ENCODE measurements around the gene ITGA2B. TPM values are rescaled to one million over a fixed set of nuclear protein-coding genes. Genes with fewer than 3 reads are reported as not detected.

The ITGA2B gene
- total RNA-seq, 1 experiment from 2014 or later = 8.3 TPM

DNA sequence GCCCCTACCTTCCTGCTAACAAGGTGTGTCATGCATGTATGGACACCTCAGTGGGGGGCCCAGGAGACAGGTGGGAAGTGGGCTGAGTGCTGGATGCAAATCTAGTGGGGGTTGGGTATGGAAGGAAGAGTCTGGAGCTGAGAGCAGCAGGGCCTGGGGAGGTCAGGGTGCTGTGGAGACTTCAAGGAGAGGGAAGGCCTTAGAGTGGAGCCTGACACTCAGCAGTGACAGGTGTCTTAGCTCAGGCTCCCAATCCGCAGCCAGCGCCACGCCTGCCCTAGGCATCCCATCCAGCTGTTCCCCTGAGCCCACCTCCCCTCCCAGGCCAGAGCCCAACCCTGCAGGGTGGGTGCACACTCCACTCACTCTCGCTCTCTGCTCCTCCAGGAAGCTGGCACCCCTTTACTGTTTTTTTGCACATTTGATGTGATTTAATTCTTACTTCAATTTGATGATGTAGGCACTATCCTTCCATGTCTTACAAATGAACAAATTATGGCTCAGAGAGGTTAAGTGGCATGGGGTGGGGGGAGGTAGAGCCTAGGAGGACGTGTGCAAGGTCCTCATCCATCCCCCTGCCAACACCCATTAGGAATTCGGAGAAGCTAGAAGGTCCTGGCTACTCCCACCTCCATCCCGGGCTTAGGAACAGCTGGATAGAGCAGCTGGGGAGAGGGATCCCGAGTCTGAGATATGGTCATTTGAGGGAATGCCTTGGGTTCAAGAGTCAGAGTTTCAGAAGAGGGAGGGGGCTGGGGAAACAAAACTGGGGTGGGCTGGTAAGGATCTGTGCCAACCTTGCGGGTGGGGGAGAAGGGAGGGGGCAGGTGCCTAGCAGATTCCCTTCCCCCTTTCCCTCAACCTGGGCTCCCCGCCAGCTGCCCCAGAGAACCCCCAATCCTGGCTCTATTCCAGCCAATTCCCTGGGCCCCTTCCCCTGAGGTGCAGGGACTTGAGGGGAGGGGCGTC, 27.9 kb downstream of the ITGA2B start:
- no peaks in the 10 kb centered on the region for H3K9me3 Mint-ChIP-seq
- H3K36me3 Mint-ChIP-seq (ENCODE audit: insufficient read depth in 1 of 3, low read depth in 3 of 3) = peaks cover 0 to 15% (median 9%) of the 10 kb centered on the region in 3 experiments; a peak in 5 of 7 replicates
- peaks cover 22 to 32% of the 10 kb centered on the region in 2 experiments for H3K4me1 Mint-ChIP-seq

More for the DNA sequence above, 27.9 kb downstream of the ITGA2B start:
- H3K9me3 ChIP-seq (ENCODE audit: control insufficient read depth, low read depth, low read length) = no peaks in the 10 kb centered on the region
- no peak overlapping the region for H4K8ac ChIP-seq (replicated peaks; ENCODE audit: insufficient read length, low read depth, low read length)
- H2BK20ac ChIP-seq (ENCODE audit: low read depth, low read length, poor library complexity, severe bottlenecking) = no peak overlapping the region
- no peak overlapping the region for H3K27ac ChIP-seq (ENCODE audit: insufficient read length, low read depth, low read length)
- Mint-ChIP-seq H3K27me3 (ENCODE audit: low read depth) (peaks cover 27% of the 10 kb centered on the region), H3K4me3 (peak overlapping the region; percentile 75 to 90), H3K27ac (peak overlapping the region in 1 of 3 experiments; percentile 65; a peak in 2 of 7 replicates)
- no peak overlapping the region for H2AK5ac ChIP-seq (ENCODE audit: insufficient read length, low read length)
- no peak overlapping the region for H3T11ph ChIP-seq (ENCODE audit: low read length)
- no peak overlapping the region for H2BK15ac ChIP-seq (ENCODE audit: low read depth, low read length)
- TF ChIP-seq, protein P1, sequence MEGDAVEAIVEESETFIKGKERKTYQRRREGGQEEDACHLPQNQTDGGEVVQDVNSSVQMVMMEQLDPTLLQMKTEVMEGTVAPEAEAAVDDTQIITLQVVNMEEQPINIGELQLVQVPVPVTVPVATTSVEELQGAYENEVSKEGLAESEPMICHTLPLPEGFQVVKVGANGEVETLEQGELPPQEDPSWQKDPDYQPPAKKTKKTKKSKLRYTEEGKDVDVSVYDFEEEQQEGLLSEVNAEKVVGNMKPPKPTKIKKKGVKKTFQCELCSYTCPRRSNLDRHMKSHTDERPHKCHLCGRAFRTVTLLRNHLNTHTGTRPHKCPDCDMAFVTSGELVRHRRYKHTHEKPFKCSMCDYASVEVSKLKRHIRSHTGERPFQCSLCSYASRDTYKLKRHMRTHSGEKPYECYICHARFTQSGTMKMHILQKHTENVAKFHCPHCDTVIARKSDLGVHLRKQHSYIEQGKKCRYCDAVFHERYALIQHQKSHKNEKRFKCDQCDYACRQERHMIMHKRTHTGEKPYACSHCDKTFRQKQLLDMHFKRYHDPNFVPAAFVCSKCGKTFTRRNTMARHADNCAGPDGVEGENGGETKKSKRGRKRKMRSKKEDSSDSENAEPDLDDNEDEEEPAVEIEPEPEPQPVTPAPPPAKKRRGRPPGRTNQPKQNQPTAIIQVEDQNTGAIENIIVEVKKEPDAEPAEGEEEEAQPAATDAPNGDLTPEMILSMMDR (conservative IDR thresholded peaks at IDR 0.05) = no peak
- WGBS (ENCODE audit: extremely low coverage, insufficient read length, low lambda C conversion rate) = no CpG with 5 or more reads among the region's 11 CpGs
- no peaks in the 10 kb centered on the region for H3K27me3 ChIP-seq (ENCODE audit: insufficient read depth, low read length)
- no peak overlapping the region for H2BK120ac ChIP-seq (ENCODE audit: low read depth, low read length, poor library complexity, severe bottlenecking)
- no peak overlapping the region for H3K23ac ChIP-seq (ENCODE audit: insufficient read length, low read depth, low read length)
- no peak for DNase-seq
- no peak overlapping the region for H3K14ac ChIP-seq (ENCODE audit: insufficient read depth, low read length)
- H3K18ac ChIP-seq (ENCODE audit: insufficient read length, low read depth, low read length) = peak overlapping the region; percentile 35
- peaks cover 14% of the 10 kb centered on the region for H3K4me1 ChIP-seq (ENCODE audit: insufficient read depth, low read length)
- H3K4me2 ChIP-seq (ENCODE audit: insufficient read depth, insufficient read length, low read length) = peak overlapping the region; percentile 9
- no peaks in the 10 kb centered on the region for H3K79me2 ChIP-seq (ENCODE audit: insufficient read depth, low read length)
- H2AFZ ChIP-seq (ENCODE audit: low read length) = no peak overlapping the region
- H2BK12ac ChIP-seq (ENCODE audit: insufficient read length, low read depth, low read length) = no peak overlapping the region
- no peak overlapping the region for H3K4ac ChIP-seq (ENCODE audit: low read depth, low read length)
- no peak overlapping the region for H3K9ac ChIP-seq (ENCODE audit: extremely low read depth, insufficient read length, low read length)
- H3K79me1 ChIP-seq (ENCODE audit: insufficient read depth, low read depth, low read length, poor library complexity, severe bottlenecking) = no peaks in the 10 kb centered on the region
- H4K91ac ChIP-seq (ENCODE audit: insufficient read length, low read depth, low read length) = no peak overlapping the region
- no peak overlapping the region for H3K56ac ChIP-seq (ENCODE audit: insufficient read length, low read depth, low read length)
- H2BK5ac ChIP-seq (ENCODE audit: insufficient read length, low read length) = no peak overlapping the region
- no peaks in the 10 kb centered on the region for H4K20me1 ChIP-seq (ENCODE audit: control insufficient read depth, insufficient read depth, insufficient read length)
- no peak overlapping the region for H4K5ac ChIP-seq (ENCODE audit: insufficient read length, low read depth, low read length)
- peaks cover 13% of the 10 kb centered on the region for H3K23me2 ChIP-seq (ENCODE audit: insufficient read length, low read depth, low read length, poor library complexity, severe bottlenecking)

All from H9 (cell line).